ENCODE results near the gene SIK3.

GRCh38 chr11:116975661-116976060 lies 122.6 kb downstream of the SIK3 start:
- TF ChIP-seq CTCF (IDR thresholded peaks at IDR 0.05) (no peak), POLR2A (IDR thresholded peaks at IDR 0.05) (no peak)

Data from adrenal gland (tissue), 5 donors.